NCI-H2227 (cell line): ENCODE results near the gene RRN3.
"Not testable (repeated sequence)": the region's sequence is repeated elsewhere in the genome, so short reads cannot be mapped to it uniquely, and the experiment has no call there.

Experiments
- DNase-seq: peaks from one replicate; lab custom pipeline; 2025; ENCODE audit not compliant: unreplicated experiment; lab: John Stamatoyannopoulos, UW

The RRN3 gene

DNA sequence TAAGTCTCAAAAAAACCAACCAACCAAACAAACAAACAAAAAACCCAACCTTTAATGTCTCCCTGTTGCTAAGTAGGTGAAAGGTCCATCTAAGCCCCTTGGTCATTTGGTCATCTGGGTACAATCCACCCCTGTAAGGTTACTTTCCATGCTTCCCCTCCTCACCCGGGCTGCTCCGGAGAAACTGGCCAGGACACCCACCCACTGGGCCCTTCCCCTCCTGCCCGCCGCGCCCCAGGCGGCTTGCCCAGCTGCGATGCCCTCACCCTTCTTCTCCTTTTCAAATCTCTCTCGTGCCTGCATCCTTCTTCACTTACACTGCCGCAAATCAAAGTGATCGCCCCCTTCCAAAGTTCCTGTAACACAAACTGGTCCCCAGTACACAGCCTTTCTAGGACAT, 40.2 kb downstream of the RRN3 start:
- no peak for DNase-seq

DNA sequence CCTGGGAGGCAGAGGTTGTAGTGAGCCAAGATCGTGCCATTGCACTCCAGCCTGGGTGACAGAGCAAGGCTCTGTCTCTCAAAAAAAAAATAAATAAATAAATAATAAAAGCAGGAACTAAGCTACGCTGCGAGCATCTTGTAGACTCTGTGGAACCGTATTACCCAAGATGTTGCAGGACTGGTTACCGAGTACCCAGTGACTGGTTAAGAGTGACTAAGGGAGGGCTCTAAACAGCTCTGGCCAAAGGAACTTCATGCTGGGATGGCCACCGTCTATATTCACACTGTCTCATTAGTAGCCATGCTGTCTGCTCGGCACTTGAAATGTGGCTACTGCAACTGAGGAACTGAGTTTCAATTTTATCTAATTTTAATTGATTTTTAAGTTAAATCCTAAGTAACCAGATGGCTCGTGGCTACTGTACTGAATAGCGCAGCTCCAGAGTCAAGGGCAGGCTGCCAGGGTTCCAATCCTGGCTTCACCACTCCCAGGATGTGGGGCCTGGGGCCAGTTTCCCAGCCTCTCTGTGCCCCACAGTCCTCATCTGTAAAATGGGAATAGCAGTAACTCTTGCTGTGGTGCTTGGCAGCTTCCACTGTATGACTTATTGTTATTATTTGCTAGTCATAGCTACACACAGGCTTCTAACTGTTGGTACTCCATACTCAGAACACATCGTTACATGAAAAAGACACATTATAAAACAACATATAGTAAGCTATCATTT, 41.2 kb downstream of the RRN3 start:
- no peak for DNase-seq

DNA sequence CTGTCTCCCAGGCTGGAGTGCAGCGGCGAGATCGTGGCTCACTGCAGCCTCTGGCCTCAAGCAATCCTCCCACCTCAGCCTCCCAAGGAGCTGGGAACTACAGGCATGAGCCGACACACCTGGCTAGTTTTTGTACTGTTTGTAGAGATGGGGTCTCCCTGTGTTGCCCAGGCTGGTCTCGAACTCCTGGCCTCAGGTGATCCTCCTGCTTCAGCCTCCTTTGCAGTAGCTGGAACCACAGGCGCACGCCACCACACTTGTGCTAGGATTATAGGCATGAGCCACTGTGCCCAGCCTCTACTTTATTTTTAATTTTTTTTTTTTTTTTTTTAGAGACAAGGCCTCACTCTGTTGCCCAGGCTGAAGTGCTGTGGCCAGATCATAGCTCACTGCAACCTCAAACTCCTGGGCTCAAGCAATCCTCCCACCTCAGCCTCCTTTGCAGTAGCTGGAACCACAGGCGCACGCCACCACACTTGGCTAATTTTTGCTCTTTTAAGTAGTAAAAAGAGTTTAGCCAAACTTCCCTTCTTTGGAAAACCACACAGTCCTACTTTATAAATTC, 42.6 kb downstream of the RRN3 start:
- DNase-seq: no peak

DNA sequence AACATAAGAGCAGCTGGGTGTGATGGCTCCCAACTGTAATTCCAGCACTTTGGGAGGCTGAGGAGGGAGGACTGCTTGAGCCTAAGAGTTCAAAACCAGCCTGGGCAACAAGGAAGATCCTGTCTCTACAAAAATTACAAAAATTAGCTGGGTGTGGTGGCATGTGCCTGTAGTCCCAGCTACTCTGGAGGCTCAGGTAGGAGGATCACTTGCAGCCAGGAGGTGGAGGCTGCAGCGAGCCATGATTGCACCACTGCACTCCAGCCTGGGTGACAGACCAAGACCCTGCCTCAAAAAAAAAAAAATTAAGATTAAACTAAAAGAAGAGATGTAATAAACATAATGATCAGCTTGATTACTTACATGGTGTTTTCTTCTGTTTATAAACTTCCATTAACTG, 43.6 kb downstream of the RRN3 start:
- DNase-seq: not testable (repeated sequence)

DNA sequence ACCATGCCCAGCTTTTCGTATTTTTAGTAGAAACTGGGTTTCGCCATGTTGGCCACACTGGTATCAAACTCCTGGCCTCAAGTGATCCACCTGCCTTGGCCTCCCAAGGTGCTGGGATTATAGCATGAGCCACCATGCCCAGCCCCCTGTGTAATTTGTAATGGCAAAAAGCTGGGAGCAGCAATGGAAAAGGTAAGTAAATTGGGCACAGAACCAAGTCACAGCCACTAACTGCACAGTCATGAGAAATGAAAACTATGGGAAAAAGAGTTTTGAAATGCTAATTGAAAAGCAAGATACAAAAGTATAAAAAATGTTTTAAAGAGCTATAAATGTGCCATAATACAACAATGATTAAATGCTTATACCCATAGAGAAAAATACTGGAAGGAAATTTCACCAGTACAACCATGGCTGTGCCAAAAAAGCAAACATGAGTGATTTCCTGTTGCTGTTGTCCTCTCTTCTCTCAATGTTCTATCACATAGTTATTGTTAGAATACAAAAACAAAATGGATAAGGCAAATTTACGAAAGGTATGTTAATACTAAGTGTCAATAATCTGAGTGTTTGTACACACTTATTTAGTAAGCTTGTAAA, 44.4 kb downstream of the RRN3 start:
- DNase-seq: no peak

DNA sequence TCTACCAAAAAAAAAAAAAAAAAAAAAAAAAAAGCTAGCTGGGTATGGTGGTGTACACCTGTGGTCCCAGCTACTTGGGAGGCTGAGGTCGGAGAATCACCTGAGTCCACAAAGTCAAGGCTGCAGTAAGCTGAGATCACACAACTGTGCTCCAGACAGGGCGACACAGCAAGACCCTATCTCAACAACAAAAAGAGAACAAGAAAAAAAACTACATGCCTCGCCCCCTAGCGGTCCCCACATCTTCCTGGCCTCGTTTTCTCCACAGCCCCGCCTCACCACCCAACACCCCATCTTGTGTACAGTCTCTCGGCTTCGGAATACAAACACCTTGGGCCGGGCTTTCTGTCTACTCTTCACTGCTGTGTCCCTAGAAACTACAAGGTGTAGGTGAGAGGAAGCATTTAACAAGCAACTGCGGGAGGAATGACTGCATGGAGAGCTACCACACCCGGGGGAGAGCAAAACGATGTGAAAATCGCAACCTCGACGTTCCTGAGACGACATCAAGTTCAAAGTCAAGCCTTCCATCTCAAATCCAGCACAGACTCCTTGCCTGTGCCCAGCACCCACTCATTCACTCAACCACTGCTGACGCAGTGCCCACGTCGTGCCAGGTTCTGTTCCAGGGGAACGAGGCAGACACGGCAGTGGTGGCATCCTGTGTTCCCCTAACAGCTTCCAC, 47.2 kb downstream of the RRN3 start:
- no peak for DNase-seq

DNA sequence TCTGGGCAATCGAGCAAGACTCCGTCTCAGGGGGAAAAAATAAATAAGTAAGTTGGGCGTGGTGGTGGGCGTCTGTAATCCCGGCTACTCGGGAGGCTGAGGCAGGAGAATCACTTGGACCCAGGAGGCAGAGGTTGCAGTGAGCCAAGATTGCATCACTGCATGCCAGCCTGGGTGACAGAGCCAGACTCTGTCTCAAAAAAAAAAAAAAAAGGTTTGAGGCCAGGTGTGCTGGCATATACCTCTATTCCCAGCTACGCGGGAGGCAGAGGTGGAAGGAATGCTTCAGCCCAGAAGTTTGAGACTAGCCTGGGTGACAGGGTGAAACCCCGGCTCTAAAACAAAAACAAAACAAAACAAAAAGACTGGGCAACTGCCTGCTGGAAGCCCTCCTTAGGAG, 48.8 kb downstream of the RRN3 start:
- DNase-seq: not testable (repeated sequence)

DNA sequence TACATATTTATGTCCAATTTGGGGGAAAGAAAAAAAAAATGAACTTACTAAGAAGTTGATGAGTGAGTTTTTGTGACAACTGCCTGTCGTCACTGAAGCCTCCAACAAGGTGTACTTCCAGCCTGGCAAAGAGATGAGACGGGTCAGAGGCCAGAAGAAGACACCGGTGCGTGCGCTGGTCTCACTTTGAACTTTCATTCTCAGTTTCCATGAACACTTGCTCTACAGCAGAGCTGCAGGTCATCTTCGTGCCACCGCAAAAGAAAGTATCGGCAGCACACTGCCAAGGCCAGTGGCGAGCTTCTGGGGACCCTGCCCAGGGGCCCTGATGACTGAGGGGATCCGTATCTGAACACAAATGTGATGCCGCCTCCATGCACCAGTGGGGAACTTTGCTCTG, 49.8 kb downstream of the RRN3 start:
- no peak for DNase-seq

DNA sequence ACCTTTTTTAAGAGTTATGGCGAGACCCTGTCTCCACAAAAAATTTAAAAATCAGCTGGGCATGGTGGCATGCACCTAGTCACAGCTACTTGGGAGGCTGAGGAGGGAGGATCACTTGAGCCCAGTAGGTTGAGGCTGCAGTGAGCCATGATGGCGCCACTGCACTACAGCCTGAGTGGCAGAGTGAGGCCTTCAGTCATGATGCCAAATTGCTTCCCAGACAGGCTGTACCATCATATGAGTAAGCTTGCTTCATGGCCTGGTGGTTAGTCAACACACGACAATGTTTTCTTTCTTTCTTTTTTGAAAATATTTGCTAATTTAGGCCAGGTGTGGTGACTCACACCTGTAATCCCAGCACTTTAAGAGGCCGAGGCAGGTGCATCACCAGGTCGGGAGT, 50.7 kb downstream of the RRN3 start:
- no peak for DNase-seq

DNA sequence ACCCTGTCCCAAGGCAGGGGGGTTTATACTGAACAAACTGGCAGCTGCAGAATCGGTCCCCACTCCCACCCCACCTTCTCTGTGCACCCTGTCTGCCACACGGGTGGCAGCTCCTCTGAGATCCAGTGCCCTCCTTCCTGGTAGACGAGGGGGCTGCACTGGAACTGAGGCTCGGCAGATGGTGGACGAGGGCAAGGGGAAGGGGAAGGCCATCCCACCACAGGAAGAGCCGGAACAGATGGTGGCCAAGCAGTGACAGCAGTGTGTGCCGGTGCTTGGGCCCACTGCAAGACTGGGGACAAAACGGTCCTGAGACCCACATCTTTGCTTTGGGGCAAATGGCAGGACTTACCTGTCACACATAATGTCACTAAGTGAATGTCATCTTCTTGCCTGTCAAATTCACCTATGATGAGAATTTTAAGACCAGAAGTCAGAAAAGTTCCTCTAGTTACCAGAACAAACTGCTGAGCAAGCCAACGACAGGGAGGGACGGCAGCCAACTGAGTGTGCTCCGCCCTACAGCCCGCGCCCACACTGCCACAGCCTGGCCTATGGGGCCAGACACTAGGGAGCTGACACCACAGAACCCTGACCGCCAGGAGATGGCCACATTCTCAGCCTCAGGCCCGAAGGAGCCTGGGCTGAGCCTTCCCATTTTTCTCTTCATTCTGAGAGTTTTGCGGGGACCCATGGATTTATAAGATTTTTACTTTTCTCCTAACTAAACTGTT, 52.6 kb downstream of the RRN3 start:
- DNase-seq: no peak

DNA sequence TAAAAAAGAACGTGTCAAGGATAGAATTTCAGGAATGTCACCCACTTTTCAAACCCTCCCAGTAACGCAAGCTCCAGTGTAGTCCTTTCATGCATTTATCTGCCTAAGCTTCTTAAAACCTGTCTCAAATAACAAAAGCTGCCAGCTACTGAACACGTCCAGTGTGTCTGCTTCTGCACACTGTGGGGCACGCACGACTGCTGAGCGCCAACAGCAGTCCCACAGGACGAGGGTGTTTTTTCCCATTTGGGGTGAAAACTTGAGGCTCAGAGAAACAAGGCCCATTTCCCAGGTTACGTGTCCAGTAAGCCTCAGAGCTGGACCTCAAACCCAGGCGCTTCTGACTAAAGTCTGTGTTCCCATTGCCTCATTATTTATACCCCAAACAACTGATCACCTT, 55.4 kb downstream of the RRN3 start:
- DNase-seq: no peak

DNA sequence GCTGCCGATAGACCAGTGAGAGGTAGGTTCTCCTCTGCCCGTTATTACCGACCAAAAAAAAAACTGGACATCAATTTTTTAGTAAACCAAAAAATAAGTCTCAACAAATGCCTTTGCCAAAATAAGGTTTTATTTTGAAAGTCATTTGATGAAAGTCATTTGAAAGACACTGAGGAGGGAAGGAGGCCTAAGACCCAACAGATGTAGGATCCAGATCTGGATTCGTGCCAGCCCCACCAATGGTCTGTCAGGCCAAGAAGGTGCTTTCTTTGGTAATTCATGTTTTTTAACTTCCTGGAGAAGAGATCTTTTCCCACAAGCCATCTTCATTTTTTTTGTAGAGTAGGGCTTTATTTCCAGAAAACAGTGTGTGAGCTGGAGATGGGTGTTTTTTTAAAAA, 56.3 kb downstream of the RRN3 start:
- no peak for DNase-seq

DNA sequence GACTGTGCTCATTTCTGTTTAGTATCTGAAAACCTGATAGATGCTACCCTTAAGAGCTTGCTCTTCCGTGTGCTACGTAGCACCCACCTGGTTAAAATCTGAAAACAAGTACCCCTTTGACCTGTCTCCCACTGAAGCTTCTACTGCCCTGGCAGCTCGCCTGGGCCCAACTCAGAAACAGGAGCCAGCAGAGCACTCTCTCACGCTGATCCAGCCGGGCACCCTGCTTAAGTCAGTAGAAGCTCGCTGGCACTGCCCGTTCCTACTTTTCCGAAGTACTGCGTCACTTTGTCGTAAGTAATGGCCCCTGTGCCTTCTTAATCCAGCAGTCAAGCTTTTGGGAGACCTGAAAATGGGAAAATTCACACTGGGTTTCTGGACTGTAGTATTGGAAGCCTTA, 57.1 kb downstream of the RRN3 start:
- DNase-seq: no peak

DNA sequence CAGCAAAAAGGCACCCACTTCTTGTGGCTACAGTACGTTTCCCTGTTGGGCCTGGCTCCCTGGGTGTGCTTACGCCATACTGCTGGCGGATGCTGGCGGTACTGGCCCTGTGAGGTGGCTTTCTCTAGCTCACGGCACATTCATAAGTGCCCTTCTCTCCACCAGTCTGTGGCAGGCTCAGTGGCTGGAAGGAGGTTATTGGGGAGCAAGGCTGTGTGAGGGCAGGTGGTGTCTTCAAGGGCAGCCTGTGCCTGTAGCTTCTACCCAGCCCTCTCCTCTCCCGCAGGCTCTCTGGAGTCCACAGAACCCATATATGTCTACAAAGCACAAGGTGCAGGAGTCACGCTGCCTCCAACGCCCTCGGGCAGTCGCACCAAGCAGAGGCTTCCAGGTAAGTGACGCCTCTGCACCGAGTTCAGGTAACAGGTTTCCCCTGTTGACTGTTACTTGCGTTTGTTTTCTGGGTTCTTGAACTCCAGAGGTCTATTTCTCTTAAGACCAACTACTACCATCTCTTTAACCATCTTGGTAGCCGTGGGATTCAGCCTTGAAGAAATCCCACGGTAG, 58.8 kb downstream of the RRN3 start:
- DNase-seq: no peak

DNA sequence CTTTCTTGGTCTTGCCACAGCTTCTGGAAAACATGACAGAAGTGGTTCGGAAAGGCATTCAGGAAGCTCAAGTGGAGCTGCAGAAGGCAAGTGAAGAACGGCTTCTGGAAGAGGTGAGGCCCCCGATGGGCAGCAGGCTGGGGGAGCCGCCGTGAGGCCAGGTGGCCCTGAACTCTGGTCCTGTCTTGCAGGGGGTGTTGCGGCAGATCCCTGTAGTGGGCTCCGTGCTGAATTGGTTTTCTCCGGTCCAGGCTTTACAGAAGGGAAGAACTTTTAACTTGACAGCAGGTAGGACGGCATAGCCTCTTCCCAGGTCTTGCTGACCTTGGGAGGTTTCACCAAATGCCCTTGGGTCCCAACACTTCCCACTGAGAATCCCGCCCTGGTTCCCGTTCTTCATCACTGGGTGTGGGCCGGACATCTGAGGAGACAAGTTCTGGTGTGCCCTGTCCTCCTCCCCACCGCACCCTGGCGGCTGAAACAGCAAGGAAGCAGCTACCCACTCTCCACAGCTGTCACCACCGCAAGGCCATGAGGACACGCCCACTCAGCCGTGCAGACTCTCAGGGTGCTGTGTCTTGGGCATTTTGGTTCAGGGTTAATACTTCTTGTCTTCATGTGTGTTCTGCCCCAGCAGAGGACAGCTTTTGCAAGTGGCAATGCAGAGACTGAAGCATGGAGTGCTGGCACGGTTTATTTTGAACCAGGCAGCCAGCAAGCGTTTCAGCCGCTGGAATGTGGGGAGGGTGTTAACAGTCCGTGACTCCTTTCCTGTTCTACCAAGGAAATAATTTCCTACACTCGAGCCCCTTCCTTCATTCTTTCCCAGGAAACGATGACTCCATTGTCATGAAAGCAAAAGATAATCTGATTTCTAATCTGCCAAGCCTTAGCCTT, 59.6 kb downstream of the RRN3 start:
- no peak for DNase-seq

DNA sequence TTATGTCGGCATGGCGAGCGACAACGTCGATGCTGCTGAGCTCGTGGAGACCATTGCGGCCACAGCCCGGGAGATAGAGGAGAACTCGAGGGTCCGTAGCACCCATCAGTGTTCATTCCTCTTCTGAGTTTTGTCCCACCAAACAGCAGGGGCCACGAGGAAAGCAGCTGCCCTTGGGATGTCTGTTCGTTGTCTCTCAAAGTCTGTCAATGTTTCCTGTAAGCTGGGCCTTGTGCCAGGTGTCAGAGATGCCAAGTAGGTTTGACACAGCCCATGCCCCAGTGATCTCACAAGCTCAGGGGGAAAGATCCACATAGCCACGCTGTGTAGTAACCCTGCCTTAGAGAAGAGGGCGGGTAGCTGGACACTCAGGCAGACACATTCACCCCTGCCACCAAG, 60.8 kb downstream of the RRN3 start:
- DNase-seq: no peak

DNA sequence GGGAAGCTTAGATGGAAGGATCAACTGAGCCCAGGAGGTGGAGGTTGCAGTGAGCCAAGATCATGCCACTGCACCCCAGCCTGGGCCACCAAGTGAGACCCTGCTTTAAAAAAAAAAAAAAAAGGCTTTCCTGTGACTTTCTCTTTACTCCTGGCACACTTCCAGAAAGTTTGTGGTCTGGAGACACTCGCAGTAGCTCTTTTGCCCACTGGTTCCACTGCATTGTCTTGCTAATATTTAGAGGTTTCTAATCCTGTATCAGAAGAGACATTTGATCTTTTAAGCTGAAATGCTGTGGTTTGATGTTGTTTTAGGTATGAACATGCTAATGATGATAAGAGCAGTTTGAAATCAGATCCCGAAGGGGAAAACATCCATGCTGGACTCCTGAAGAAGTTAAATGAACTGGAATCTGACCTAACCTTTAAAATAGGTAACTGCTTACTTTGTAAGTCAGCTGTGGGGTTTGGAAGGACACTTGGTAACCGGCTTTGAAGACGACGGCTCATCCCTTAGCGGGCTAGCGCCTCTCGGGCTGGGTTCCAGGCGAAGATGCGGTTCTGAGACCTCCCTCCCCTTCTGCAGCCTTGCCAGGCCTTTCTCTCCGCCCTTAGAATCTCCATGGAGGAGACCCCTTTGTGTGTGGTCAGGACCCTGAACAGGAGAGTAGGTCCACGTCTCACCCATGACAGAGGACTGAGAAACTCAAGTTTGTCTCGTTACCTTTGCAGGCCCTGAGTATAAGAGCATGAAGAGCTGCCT, 61.3 kb downstream of the RRN3 start:
- DNase-seq: no peak

DNA sequence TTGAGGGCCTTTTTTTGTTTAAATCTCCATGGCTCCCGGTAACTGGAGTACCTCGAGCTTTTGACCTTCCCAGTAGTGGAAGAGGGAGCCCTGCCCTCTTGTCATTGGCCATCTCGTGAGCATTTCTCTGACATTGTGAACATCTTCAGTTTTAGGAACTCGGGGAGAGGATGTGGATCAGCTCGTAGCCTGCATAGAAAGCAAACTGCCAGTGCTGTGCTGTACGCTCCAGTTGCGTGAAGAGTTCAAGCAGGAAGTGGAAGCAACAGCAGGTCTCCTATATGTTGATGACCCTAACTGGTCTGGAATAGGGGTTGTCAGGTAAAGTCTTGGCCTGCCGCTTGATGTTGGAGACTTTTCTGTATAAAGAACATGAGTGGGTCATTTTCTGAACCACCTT, 62.5 kb downstream of the RRN3 start:
- no peak for DNase-seq

DNA sequence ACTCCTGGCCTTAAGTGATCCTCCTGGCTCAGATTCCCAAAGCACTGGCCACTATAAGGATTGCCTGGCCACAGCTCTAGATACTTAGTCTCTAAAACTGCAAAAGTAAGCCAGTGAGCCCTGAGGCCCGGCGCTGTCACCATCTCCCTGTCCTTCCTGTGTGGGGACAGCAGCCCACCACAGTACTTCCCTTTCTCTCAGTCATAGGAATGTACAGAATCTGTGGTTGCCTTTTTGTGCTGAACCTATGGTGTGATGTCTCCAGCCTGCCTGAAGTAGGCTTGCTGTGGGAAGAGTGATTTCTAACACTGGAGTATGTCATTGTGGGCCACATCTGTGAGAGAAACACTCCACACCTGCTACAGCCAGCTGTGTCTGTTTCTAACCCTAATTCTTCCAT, 62.9 kb downstream of the RRN3 start:
- no peak for DNase-seq
